ENCODE data around the gene TAAR9.

Gene TAAR9, protein sequence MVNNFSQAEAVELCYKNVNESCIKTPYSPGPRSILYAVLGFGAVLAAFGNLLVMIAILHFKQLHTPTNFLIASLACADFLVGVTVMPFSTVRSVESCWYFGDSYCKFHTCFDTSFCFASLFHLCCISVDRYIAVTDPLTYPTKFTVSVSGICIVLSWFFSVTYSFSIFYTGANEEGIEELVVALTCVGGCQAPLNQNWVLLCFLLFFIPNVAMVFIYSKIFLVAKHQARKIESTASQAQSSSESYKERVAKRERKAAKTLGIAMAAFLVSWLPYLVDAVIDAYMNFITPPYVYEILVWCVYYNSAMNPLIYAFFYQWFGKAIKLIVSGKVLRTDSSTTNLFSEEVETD

DNA sequence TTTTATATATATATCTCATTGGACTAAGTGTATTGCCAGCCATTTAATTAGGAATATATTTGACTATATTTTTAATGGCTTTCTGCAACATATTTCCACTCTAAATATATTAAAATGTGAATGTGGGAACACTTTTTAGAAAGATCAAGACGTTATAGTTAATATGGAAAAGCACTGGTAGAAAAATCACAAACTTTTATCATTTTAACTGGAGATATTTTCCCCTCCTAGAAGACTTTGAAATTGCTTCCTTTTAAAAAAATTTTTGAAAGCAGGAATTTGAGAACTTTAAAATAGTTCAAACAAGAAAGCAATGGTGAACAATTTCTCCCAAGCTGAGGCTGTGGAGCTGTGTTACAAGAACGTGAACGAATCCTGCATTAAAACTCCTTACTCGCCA is at the start of gene TAAR9:
Gene TAAR9, plus strand, starts transcription at position 301 of the 400 bp plus-strand sequence. Its CDS starts 13 bp downstream, at position 314.
- FAIRE-seq: no peak

DNA sequence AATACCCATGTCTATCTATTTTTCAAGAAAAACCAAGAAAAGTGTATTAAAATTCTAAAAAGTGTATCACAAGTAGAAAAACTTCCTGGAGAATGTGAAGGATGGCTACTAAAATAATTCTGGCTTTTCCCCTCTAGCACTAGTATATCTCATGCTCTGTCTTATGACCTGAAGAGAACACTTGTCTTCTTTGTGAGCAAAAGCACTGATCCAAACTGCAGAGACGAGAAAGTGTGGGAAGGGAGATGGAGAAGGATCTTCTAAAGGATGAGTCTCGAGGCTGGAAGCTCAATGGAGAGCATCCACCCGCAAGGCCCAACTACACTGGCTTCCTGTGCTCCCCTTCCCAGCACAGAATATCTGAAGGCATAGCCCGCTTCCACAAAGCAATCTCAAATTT is 48.7 kb upstream of the TAAR9 start:
- FAIRE-seq: no peak

DNA sequence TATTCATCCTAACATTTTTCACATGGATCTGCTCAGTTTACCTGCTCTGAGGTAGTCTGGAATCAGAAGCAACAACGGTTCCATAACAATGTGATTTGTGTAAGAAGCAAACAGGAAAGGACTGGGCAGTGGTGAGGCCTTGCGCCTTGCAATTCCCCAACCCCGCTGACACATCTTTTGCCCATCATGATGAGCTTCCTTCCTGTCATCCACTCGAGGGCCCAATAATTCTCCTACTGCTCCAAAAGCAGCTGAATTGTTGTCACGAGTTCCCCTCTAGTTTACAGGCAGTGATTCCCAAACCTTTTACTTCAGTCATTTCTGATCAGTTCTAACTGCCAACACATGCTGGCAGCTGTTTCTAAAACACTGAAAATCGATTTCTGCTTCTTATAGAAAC is 48.1 kb upstream of the TAAR9 start:
- no peak for FAIRE-seq

DNA sequence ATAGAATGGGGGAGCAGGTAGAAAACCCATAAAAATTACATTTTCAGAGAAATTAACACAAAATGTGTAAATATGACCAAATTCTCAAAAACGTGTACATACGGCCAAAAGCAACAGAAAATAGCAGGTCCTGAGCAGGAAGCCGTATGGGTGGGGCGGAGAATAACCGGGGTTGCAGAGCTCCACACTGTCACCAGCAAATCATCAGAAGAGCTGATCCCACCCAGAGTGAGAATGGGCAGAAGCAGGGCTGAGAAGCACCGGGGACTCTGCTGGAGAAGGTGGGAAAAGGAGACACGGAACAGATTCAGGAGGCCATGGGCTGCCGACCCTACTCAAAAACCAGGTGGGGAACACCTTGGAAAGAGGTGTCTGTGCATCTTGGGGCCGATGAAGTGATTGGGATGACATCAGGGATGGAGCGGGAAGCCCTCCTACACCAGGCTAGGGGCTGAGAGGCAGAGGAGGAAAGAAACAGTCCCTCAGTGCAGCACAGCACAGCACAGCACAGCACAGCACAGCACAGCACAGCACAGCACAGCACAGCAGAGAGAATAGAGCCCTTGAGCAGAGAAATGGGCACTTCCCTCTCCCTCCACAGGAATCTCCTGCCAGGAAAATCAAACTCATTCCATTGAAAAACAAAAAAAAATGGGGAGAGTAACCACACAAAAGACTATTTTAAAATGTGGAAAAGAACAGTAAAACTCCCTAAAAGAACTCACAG is 47.4 kb upstream of the TAAR9 start:
- no peak for FAIRE-seq

DNA sequence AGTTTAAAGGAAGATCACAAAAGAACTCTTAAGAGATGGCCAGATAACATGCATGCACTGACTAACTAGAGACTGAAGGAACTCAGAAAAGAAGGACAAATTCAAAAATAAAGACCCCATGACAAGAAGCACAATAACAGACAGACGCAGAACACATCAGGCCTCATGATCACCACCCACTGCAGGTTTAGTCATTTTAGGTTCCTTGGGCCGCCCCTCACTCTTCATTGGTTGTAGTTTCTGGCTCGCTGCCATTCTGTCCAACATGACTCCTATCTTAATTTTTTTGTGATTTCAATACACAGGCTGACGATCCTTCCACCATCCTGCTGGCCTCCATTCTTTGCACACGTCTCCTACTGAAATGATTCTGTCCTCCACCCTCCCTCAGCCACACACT is 46.8 kb upstream of the TAAR9 start:
- no peak for FAIRE-seq

DNA sequence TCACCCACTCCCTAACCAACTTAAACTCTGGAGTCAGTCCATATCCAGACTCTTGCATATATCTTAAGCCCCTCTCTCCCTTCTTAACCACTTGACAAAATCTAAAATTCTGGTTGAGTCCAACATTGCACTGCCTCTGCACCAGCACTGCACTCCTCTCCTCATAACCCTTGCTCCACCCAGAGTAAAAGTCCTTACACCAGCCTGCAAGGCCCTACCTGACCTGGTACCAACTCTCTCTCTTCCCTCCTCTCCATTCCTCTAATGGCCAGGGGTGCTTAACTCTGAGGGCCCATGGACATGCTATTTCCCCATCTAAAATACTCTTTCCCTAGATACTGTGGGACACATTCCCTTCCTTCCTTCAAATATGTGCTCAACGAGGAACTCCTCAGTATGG is 46.2 kb upstream of the TAAR9 start:
- no peak for FAIRE-seq

DNA sequence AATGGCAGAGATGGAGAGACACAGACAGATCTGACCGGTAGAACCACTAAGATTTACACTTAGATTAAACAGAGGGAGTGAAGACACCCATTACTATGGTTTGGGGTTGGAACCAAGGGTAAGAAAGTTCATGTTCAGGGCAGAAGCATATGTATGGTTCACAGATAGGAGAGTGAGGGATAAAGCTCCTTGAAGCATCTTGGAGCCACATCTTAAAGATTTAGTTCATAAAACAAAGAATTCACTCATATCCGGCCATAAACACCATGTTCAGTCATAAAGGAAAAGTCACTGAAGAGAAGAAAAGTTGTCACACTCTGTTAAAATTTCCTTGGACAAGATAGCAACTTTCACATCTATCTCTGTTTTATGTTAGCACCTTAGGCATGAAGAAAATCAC is 43.1 kb upstream of the TAAR9 start:
- FAIRE-seq: no peak

DNA sequence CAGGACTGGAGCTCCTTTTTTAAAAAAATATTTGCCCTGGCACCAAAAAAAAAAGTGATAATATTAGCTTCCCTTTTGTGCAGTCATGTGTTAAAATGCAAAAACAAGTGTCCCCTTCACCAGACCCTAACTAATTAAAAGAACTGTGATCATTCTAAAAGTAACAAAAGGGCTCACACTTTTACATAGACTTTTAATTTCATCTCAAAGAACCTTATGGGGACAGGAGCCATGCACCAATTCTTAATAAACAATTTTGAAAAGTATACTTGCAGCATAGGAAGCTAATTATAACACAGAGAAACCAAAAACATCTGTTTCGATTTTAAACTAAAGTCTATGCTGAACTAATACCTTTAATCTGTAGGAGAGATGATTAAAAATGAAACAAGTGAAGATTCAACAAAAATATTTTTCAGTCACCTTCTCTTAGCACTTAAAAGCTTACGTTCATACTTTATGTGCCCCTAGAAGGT is 42.4 kb upstream of the TAAR9 start:
- no peak for FAIRE-seq

DNA sequence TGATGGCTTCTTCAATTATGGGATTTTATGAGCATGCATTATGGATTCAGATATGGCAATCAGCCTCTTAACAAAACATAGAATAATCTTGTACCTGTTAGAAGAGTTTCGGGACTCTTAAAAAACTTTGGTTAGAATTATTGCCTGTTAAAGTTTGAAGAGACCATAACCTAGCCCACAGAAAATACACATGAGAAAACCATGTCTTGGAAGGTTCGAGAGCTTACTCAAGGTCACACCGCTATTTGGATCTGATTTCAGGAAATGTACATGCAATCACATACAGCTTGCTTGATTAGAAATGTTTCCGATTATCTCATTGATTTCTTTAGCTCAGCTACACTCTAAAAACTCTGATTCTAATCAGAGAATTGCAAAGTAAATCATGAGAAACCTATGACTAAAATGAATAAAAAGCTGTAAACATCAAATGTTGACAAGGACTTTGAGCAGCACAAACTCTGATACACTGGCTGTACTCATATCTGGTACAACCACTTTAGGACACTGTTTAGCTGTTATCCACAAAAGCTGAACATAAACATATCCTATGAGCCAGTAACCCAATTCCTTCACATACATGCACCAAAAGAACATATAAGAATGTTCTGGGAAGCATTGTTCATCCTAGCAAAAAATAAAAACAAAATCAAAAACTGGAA is 41.4 kb upstream of the TAAR9 start:
- no peak for FAIRE-seq

DNA sequence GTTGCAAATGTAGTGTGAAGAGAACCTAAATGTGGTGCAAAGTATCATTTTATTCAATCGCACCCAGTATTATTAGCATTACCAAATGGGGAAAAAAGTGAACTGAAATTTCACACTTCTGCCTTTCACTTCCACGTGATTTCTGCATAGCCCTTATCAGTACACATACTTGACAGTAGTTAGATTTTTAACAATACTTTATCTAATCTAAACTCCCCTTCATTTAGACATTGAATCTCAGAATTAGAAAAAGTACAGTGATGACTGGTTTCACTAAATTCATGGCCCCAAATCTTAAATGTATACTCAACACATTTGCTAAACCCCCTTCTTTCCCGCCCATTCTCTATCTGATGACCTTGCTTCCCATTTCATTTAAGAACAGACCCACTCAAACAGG is 39.4 kb upstream of the TAAR9 start:
- FAIRE-seq: no peak

DNA sequence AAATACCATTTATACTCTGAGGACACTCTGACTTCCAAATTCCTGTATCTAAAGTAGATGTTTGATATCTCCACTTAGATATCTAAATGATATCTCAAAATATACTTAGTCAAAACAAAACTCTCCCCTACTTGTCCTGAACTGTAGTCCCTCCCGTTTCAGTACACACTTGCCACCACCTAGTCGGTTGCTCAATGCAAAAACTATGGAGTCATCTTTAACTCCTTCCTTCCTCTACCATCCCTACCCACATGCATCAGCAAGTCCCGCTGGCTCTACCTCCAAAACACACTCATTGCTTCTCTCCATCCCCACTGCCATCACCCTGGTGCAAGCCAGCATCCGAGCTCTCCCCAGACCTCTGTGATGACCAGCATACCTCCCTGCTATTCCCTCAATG is 38.3 kb upstream of the TAAR9 start:
- no peak for FAIRE-seq

DNA sequence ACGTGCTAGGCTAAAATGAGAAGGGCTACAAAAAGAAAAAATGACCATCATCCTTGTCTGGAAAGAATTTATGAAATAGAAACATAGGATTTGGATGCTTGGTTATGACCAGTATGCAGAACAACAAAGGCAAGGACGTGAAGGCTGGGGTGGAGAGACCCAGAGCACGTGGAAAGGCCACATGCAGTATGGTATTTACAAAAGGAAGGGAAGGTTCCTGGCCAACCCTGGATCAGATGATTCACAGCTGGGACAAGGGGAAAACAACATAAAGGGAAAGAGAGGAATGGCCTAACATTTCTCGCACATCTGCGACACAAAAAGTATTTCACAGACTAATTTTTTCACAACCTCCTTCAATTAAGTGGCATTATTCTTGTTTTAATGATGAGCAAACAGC is 33.3 kb upstream of the TAAR9 start:
- FAIRE-seq: no peak

DNA sequence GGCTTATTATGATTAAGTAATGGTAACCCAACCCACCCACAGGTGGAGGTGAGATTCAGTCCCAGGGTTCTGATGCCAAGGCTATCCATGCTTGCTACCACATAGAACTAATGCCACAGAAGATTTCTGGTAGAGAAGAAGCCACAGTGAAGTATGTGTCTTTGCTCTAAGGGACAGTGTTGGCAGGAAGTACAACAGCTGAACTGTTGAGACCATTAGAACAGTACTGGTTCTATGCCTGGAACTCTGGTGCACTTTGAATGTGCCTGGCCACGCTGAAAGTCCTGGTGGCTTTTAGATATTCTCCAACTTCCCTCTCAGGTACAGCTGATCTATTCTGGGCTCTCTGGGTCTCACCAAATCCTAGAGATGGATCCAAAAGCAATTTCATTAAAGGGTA is 32.9 kb upstream of the TAAR9 start:
- FAIRE-seq: no peak

DNA sequence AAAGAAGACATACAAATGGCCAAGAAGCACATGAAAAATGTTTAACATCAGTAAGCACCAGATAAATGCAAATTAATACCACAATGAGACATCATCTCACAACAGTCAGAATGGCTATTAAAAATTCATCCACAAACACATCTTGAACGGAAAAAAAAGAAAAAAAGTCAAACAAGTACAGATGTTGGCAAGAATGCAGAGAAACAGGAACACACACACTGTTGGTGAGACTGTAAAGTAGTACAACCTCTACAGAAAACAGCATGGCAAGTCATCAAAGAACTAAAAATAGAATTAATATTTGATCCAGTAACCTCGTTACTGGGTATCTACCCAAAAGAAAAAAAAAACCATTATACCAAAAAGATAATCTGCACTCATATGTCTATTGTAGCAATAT is 31.6 kb upstream of the TAAR9 start:
- no peak for FAIRE-seq

DNA sequence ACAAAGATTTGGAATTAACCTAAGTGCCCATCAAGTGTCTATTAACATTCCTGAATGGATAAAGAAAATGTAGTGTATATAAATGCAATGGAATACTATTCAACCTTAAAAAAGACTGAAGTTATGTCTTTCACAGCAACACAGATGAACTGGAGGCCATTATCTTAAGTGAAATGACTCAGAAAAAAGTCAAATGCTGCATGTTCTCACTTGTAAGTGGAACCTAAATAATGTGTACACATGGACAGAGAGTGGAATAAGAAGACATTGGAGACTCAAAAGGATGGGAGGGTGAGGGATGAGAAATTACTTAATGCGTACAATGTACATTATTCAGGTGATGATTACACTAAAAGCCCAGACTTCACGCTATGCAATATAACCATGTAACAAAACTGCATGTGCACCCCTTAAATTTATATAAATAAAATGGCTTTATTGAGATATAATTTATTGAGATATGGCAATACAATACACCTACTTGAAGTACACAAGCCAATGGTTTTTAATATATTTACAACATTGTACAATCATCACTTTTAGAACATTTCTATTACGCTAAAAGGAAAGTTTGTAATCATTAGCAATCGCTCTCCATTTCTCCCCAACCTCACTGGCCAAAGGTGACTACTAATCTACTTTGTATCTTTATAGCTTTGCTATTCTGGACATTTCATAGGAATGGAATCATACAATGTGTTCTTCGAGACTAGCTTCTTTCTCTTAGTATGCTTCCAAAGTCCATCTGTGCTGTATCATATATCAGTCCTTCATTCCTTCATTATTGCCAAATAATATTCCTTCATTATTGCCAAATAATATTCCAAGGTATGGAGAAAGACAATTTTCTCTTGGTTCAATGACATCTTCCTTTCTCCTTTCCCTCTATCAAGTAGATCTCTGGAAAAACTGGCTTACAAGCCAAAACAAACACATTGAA is 30.9 kb upstream of the TAAR9 start:
- no peak for FAIRE-seq

DNA sequence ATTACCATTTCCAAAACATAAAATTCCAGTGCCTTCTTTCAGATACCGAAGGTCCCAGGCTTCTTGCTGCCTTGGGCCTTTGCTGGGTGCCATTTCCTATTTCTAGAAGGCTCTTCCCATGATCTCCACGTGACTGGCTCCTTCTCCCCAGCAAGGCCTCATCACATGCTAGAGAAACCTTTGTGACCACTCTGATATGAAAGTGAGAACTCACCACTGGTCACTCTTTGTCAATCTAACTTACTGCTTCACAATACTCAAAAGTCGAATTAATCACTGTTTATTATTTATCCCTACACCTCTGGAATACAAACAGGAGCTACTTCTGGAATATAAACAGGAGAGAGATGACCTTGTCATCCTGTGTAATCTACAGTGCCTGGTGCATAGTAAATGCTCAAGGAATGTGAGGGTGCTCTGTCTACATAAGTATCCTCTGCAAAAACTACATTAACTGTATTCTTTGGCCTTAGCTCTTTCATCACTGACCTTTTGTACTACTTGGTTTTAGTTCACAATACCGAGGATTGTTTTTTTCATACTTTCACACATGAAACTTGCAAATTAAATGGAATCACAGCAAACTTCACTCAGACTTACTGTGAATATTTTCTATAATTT is 26.8 kb upstream of the TAAR9 start:
- no peak for FAIRE-seq

DNA sequence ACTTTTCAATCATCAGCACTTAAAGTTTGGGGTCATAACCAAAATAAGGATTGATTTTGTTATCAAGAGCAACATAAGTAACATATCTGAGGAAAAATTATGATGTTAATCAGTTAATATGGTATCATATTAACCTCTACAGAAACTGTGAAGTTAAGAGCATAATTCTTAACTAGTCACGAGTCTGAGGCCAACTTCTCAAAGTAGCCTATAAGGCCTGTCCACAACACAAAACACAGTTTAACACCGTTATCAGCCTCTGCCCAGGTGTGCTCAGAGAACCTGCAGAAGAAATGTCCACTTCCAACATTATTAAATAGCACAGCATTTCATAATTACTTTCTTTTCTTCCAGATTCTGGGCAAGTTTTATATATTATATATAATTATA is 26.3 kb upstream of the TAAR9 start:
- FAIRE-seq: no peak

DNA sequence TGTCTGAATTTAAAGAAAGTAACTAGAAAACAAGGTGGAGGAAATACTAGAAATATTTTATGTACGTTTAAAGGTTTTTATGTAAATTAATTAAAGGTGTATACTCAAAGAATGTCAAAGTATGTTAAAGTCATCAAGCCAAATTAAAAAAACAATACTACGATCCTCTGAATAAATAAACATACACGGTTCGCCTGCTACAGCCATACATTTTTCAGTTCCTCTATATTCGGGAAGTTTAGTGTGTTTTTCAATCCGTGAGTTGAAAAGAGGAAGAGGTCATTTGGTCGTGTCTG is 25.8 kb upstream of the TAAR9 start:
- FAIRE-seq: no peak

DNA sequence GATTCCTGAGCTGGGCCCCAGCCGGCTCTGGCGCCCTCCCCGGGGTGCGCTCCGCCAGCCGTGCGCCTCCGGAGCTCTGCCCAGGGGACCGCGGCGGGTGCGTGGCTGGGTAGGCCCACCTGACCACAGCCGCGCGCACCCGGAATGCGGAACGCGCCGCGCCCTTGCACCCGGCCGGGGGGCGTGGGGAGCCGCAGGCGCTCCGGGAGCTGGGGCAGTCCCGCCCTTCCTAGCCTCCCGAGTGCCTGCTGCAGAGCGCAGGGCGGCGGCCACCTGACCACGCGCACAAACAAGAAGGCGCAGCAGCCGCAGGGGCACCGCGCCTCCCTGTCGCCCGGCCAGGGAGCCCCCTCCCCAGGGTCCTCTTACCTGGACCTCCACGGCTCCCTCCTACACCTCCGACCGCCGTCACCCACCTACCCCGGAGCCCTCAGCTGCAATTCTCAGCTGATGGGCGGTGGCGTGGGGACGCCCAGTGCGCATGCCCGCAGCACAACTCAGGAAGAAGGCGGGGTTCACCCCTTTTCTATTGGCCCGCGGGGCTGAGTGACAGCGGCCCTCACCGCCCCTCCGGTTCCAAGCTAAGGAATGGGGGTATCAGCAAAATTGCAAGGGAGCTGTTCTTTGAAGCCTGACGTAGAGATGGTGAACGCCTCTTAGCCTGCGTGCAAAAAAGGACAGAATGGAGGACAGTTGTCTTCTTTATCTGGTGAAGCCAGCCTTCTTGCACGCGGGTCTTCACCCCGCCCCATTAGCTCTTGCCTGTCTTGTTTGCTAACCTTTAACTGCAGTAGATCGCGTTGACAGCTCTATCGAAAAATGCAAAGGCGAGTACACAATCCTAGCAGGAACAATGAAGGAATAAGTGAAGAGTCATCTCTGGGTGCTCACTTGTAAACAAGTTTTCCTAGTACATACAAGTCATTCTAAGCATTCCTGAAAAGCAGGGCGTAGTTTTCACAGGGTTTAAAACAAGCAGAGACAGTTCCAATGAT is 25.1 kb upstream of the TAAR9 start, which contains the start of gene STX7:
Gene STX7, minus strand, starts transcription at position 479 of the 995 bp plus-strand sequence. CDS start 9,586 bp downstream, outside the sequence.
- FAIRE-seq: no peak

DNA sequence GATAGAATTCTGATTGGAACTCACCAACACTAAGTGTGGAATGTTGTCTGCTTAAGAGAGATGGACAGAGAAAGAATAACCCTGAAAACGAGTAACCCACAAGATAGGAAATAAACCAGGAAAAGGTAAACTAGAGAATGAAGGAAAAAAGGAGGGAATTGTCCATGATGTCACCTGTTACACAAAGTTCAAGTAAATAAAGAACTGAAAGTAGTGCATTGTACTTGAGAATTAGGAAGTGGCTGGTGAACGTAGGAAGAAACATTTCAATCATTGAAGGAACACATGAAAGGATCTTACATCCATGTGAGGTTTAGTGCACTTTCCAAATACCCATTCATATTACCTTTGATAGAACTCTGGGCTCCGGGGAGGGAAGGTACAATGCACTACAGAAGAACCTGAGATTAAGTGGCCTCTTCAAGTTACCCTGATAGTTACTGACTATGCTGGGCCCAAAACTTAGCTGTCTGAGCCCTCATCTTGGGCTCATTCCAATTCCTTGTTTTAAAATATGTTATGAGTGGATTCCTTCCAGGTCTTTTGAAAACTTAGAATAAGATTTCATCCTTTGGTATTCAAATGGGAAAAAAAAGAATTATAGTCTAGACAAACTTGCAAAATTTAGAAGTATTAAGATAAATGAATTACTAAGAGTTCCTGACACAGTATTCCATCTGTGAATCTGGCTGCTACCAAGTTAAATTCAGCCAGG is 24.1 kb upstream of the TAAR9 start:
- no peak for FAIRE-seq
